ENCODE data around the gene PLXNA2. TPM values are rescaled to one million over a fixed set of nuclear protein-coding genes. Genes with fewer than 3 reads are reported as not detected.

Gene PLXNA2
- polyA plus RNA-seq, 2 of the 4 experiments (the other 2 are of a cell fraction), result 0.36 to 0.87 TPM

DNA sequence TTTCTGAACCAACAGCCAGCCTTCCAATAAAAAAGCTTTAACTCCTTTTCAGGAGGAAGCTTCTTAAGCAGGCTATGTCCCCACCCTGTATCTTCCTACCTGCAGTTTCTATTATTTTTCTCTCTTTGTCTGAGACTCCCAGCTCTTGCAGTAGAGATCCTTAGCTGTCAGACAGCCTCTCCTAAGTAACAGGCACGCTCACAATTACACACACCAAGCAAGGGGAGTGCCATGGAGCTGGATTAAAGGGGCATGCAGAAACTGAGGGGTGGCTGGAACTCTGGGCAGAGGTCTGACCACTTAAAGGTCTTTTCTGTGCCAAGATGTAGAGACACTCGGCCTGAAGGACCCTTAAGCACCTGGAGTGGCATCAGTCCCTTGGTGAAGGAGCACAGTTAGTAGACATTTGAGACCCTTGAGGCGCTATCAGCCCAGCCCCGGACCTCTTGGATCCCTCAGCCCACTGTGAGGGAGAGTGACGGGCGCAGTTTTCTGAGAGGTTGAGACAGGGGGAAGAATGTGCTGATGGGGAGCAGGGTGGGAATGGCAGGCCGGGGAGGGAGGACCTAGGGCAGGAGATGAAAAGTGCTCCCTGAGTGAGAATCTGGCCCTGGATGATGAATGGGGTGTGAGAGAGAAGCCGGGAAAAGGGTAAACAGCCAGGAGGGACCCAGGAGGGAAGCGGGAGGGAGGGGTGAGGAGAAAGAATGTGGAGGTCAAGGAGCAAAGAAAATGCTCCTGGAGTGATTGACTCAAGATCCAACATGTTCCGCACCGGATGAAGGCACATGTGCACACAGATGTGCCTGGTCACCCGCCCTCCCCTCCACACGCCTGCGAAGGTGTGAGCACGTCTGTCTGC lies 13.3 kb downstream of the PLXNA2 start (continued):
- no peak for TF ChIP-seq TP53 (CRISPR knock-in tag; IDR thresholded peaks at IDR 0.05)

DNA sequence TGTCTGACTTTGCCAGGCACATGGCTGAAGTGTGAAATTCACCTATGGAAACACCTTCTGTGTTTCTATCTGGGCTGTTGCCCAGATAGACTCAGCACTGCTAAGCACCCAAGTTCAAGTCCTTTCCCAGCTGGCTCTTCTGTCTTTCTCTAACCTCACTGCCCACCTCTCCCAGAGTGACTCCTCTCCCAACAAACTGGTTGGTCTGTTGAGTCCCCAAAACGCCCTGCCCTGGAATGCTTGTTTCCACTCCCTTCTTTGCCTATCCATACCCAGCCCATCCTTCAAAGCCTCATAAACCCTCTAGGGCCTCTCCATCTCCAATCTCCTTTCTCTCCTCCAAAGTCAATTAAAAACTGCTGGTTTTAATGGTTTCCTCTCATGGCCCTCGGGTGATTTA lies 15.6 kb downstream of the PLXNA2 start:
- WGBS (ENCODE audit: missing lambda C conversion rate), result 65% methylated on average over 2 of the region's 2 CpGs
- CTCF ChIA-PET, result interaction anchor here (1.0 to 2.8 kb wide), 4 partner anchors 10 to 207 kb away, joined by 3 to 15 read pairs (median 6); no protein-coding TSS in a partner anchor
- Histone ChIP-seq H3K4me1 (no peaks in the 10 kb centered on the region), H3K27ac (no peak overlapping the region), H3K4me2 (no peak overlapping the region), H3K9me3 (no peaks in the 10 kb centered on the region), H3K4me3 (no peak overlapping the region)
- no peak for TF ChIP-seq RCOR1 (IDR thresholded peaks at IDR 0.05; ENCODE audit: low read depth, low read length)
- TF ChIP-seq POLR2A (IDR thresholded peaks at IDR 0.05; ENCODE audit: low read length), result no peak
- FAIRE-seq, result no peak
- POLR2A ChIA-PET, result no interaction called here
- DNase-seq (ENCODE audit: low read depth in 1 of 2, low spot score in 1 of 2), result no peak
- no peak for ATAC-seq

DNA sequence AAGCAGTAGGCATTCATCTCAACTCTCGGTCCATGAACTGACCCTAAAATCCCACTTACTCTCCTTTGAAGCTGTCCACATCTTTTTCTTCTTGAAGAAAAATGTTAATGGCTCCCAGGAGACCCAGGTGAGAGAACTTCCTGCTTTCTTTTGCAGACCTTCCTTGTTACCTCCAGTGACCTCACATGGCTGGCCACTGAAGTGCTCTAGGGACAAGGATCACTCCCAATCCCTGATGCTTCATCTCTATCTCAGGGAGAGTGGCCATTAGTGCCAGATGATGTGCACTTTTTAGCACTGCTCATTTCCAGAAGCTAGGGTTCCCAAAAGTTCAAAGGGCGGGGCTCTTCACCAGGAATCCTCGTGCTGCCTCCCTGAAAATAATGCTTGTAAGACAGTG lies 16.2 kb downstream of the PLXNA2 start:
- ChIA-PET POLR2A (no interaction called here), CTCF (interaction anchor here (1.0 to 3.4 kb wide), 5 partner anchors 10 to 206 kb away, joined by 3 to 32 read pairs (median 3); no protein-coding TSS in a partner anchor)
- Histone ChIP-seq H3K4me1 (no peaks in the 10 kb centered on the region), H3K4me3 (no peak overlapping the region), H3K4me2 (no peak overlapping the region), H3K9me3 (no peaks in the 10 kb centered on the region), H3K27ac (no peak overlapping the region)
- ATAC-seq (no peak), DNase-seq (ENCODE audit: low read depth in 1 of 2, low spot score in 1 of 2) (no peak), FAIRE-seq (no peak)
- WGBS (ENCODE audit: missing lambda C conversion rate), result 87% methylated on average over 3 of the region's 3 CpGs
- no peak for TF ChIP-seq EHF (CRISPR knock-in tag; IDR thresholded peaks at IDR 0.05)
- no peak for TF ChIP-seq MYC (IDR thresholded peaks at IDR 0.05; ENCODE audit: borderline replicate concordance, low read length)
- TF ChIP-seq MAFK (IDR thresholded peaks at IDR 0.05; ENCODE audit: partially characterized antibody), result no peak
- no peak for TF ChIP-seq HDAC2 (IDR thresholded peaks at IDR 0.05)
- no peak for TF ChIP-seq POLR2A (IDR thresholded peaks at IDR 0.05; ENCODE audit: low read length)
- no peak for TF ChIP-seq HEYL (CRISPR knock-in tag; IDR thresholded peaks at IDR 0.05)
- TF ChIP-seq, protein P1, sequence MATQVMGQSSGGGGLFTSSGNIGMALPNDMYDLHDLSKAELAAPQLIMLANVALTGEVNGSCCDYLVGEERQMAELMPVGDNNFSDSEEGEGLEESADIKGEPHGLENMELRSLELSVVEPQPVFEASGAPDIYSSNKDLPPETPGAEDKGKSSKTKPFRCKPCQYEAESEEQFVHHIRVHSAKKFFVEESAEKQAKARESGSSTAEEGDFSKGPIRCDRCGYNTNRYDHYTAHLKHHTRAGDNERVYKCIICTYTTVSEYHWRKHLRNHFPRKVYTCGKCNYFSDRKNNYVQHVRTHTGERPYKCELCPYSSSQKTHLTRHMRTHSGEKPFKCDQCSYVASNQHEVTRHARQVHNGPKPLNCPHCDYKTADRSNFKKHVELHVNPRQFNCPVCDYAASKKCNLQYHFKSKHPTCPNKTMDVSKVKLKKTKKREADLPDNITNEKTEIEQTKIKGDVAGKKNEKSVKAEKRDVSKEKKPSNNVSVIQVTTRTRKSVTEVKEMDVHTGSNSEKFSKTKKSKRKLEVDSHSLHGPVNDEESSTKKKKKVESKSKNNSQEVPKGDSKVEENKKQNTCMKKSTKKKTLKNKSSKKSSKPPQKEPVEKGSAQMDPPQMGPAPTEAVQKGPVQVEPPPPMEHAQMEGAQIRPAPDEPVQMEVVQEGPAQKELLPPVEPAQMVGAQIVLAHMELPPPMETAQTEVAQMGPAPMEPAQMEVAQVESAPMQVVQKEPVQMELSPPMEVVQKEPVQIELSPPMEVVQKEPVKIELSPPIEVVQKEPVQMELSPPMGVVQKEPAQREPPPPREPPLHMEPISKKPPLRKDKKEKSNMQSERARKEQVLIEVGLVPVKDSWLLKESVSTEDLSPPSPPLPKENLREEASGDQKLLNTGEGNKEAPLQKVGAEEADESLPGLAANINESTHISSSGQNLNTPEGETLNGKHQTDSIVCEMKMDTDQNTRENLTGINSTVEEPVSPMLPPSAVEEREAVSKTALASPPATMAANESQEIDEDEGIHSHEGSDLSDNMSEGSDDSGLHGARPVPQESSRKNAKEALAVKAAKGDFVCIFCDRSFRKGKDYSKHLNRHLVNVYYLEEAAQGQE (IDR thresholded peaks at IDR 0.05), result no peak
- no peak for TF ChIP-seq KDM5A (IDR thresholded peaks at IDR 0.05)
- TF ChIP-seq HOXA7 (CRISPR knock-in tag; IDR thresholded peaks at IDR 0.05), result no peak
- TF ChIP-seq TFCP2L1 (CRISPR knock-in tag; IDR thresholded peaks at IDR 0.05), result no peak

DNA sequence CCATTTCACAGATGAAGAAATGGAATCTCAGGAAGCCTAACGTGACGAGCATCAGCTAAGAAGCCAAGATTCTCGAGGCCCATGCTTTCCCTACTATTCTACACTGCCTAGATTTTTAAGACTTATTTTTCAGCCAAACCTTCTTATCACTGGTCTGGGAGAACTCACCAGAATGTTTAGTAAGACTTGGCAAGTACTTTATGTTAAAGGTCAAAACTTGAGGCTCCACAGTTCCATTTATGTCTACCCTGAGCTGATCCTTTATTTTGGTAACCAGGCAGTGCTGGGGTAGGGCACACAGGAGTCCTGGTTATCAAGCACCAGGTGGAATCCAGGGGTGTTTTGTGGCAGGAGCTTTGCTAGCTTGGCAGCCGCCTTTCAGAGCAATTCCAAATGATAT lies 16.8 kb downstream of the PLXNA2 start:
- DNase-seq (ENCODE audit: low read depth in 1 of 2, low spot score in 1 of 2) (no peak), FAIRE-seq (no peak), ATAC-seq (no peak)
- H3K4me1 ChIP-seq, result no peaks in the 10 kb centered on the region
- no peak overlapping the region for H3K4me2 ChIP-seq
- H3K4me3 ChIP-seq, result no peak overlapping the region
- CTCF ChIA-PET, result interaction anchor here (1.1 to 3.4 kb wide), 3 partner anchors 11 to 205 kb away, joined by 3 to 32 read pairs (median 10); no protein-coding TSS in a partner anchor
- TF ChIP-seq BHLHE40 (IDR thresholded peaks at IDR 0.05; ENCODE audit: low read depth, low read length), result no peak
- no peak for TF ChIP-seq CBX8 (IDR thresholded peaks at IDR 0.05)
- TF ChIP-seq JUNB (IDR thresholded peaks at IDR 0.05), result no peak
- TF ChIP-seq, protein P2, sequence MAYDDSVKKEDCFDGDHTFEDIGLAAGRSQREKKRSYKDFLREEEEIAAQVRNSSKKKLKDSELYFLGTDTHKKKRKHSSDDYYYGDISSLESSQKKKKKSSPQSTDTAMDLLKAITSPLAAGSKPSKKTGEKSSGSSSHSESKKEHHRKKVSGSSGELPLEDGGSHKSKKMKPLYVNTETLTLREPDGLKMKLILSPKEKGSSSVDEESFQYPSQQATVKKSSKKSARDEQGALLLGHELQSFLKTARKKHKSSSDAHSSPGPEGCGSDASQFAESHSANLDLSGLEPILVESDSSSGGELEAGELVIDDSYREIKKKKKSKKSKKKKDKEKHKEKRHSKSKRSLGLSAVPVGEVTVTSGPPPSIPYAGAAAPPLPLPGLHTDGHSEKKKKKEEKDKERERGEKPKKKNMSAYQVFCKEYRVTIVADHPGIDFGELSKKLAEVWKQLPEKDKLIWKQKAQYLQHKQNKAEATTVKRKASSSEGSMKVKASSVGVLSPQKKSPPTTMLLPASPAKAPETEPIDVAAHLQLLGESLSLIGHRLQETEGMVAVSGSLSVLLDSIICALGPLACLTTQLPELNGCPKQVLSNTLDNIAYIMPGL (CRISPR knock-in tag; IDR thresholded peaks at IDR 0.05; ENCODE audit: borderline replicate concordance), result no peak
- TF ChIP-seq MYC (IDR thresholded peaks at IDR 0.05; ENCODE audit: borderline replicate concordance, low read length), result no peak
- POLR2A ChIA-PET, result no interaction called here
- WGBS (ENCODE audit: missing lambda C conversion rate), result 81% methylated on average over 4 of the region's 4 CpGs
- H3K27ac ChIP-seq, result no peak overlapping the region
- no peaks in the 10 kb centered on the region for H3K9me3 ChIP-seq
